Kidney (tissue), 14 donors: ENCODE results near the gene CDV3. TPM values are rescaled to one million over a fixed set of nuclear protein-coding genes. Genes with fewer than 3 reads are reported as not detected.

Source experiments
- DNase-seq, 5 donors: peaks; one replicate each; pipeline ENCODE4 v3.0.0-alpha.2; 2013 to 2020
- FAIRE-seq: peaks from 2 replicates; lab custom pipeline; 2012; peaks lifted over from hg19 to GRCh38; lab: Jason Lieb, UNC
- H3K27ac ChIP-seq, 2 donors: one replicate each; pipeline ENCODE4 v1.7.0; 2013; ENCODE audit warnings: low read depth in 2 of 2, low read length in 2 of 2, inconsistent platforms in 1 of 2
- H3K27me3 ChIP-seq: one replicate; pipeline ENCODE4 v1.7.1; 2013; ENCODE audit warnings: low read length, inconsistent platforms; ENCODE audit not compliant: control insufficient read depth, insufficient read depth
- H3K36me3 ChIP-seq, 3 donors: one replicate each; pipeline versions ENCODE4 v1.7.0 to v1.7.1; 2013; ENCODE audit warnings: low read length in 3 of 3, control low read depth in 1 of 3, inconsistent platforms in 1 of 3; ENCODE audit not compliant: insufficient read depth in 3 of 3, control insufficient read depth in 2 of 3
- H3K4me1 ChIP-seq, 3 donors: one replicate each; pipeline versions ENCODE4 v1.7.0 to v1.7.1; 2013; ENCODE audit warnings: low read length in 3 of 3, inconsistent platforms in 1 of 3, low read depth in 1 of 3; ENCODE audit not compliant: control insufficient read depth in 2 of 3, insufficient read depth in 2 of 3
- H3K4me3 ChIP-seq, 3 donors: one replicate each; pipeline versions ENCODE4 v1.7.0 to v1.8.1; 2013; ENCODE audit warnings: low read length in 3 of 3, control low read depth in 1 of 3, inconsistent platforms in 1 of 3
- H3K9ac ChIP-seq, 3 donors: one replicate each; pipeline versions ENCODE4 v1.7.0 to v1.7.1; 2013; ENCODE audit warnings: low read length in 3 of 3, control low read depth in 1 of 3, inconsistent platforms in 1 of 3
- H3K9me3 ChIP-seq, 3 donors: one replicate each; pipeline versions ENCODE4 v1.7.0 to v1.7.1; 2013; ENCODE audit warnings: low read length in 3 of 3, control low read depth in 1 of 3, inconsistent platforms in 1 of 3; ENCODE audit not compliant: control insufficient read depth in 2 of 3, insufficient read depth in 1 of 3
- intact Hi-C: fragments of 100-400 bp; cut with DNase I; formaldehyde crosslinking; loops from one replicate; pipeline ENCODE4 v1.11.1; 2022
- polyA plus RNA-seq: library from polyadenylated mRNA; stranded (reverse); fragments of 350-450 nt; fragmentation: Illumina TruSeq; extraction: RNeasy Lipid Tissue Mini Kit (QIAGEN cat#74804); gene quantifications from one replicate; pipeline ENCODE4 v1.2.3, GENCODE V29; 2014; ENCODE audit warnings: low read depth, low replicate concordance; ENCODE audit not compliant: insufficient read depth
- total RNA-seq: library from RNA; stranded (reverse); fragmentation: NEBNext Ultra II Directional; extraction: Animal tissue kit (Norgen Biotek cat#: 25700); gene quantifications from one replicate; pipeline ENCODE4 v1.2.1, GENCODE V29; 2021
- TF ChIP-seq, protein P1 (sequence below): IDR thresholded peaks from 3 replicates; pipeline ENCODE4 v1.5.1; 2012; ENCODE audit warnings: mild to moderate bottlenecking, moderate library complexity, borderline replicate concordance; ENCODE audit not compliant: insufficient read depth; ENCODE audit errors: extremely low read depth
- donor health status: control.
- donor health status: control.
- donor health status: control.
- donor health status: control.
- donor health status: control.
- donor health status: DM: yes; HTN: yes; CAD: no.
- donor health status: Normal renal cell carcinoma (clear cell type).

The CDV3 gene
- total and polyA plus RNA-seq, 2 donors from 2014 or later: 53.2 to 154 TPM

DNA sequence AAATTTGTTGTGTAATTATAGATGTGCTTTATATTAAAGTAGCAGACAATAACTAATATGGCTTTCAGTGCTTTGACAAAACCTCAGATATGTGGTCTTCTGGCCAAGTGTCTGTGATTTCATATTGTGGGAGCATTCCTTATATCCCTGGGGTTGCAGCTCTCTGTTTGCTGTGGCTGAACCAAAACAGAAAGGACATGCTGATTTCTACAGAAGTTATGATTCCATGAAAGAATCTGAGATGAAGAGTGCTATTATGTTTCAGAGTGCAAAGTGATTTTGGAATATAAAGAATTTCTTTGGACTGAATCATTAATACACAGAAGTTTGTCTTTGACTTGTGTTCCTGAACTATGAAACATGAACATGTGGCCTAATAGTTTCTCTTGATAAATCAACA lies 36.5 kb downstream of the CDV3 start:
- Histone ChIP-seq H3K4me3 (no peak overlapping the region), H3K9ac (no peak overlapping the region), H3K27ac (no peak overlapping the region), H3K27me3 (no peaks in the 10 kb centered on the region), H3K9me3 (no peaks in the 10 kb centered on the region), H3K4me1 (no peaks in the 10 kb centered on the region), H3K36me3 (peaks cover 4 to 11% (median 8%) of the 10 kb centered on the region in 3 donors)
- intact Hi-C loops: no loop called here
- FAIRE-seq (no peak), DNase-seq (no peak)
- TF ChIP-seq, protein P1, sequence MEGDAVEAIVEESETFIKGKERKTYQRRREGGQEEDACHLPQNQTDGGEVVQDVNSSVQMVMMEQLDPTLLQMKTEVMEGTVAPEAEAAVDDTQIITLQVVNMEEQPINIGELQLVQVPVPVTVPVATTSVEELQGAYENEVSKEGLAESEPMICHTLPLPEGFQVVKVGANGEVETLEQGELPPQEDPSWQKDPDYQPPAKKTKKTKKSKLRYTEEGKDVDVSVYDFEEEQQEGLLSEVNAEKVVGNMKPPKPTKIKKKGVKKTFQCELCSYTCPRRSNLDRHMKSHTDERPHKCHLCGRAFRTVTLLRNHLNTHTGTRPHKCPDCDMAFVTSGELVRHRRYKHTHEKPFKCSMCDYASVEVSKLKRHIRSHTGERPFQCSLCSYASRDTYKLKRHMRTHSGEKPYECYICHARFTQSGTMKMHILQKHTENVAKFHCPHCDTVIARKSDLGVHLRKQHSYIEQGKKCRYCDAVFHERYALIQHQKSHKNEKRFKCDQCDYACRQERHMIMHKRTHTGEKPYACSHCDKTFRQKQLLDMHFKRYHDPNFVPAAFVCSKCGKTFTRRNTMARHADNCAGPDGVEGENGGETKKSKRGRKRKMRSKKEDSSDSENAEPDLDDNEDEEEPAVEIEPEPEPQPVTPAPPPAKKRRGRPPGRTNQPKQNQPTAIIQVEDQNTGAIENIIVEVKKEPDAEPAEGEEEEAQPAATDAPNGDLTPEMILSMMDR: no peak

DNA sequence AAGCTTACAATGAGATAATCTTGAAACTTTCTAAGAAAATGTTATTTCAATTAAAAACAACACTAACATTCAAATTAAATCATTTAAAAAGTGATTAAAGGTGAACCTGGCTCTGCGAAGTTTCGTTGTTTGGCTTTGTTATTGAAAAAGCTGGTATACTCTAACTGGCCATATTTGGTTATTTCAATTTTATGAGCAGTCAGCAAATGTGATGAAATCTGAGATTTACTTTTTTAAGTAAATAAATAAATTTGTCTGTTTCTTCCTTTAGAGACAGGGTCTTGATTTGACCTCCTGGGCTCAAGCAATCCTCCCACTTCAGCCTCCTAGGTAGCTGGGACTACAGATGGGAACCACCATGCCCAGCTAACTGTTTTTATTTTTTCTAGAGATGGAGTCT lies 38.0 kb downstream of the CDV3 start:
- no peaks in the 10 kb centered on the region for H3K27me3 ChIP-seq
- no peaks in the 10 kb centered on the region for H3K9me3 ChIP-seq
- H3K4me3 ChIP-seq: no peak overlapping the region
- no peak overlapping the region for H3K27ac ChIP-seq
- no peak overlapping the region for H3K9ac ChIP-seq
- FAIRE-seq (no peak), DNase-seq (no peak)
- TF ChIP-seq, protein P1: no peak
- no peaks in the 10 kb centered on the region for H3K4me1 ChIP-seq
- H3K36me3 ChIP-seq: peaks cover 4 to 11% (median 8%) of the 10 kb centered on the region in 3 donors
- intact Hi-C loops: no loop called here

DNA sequence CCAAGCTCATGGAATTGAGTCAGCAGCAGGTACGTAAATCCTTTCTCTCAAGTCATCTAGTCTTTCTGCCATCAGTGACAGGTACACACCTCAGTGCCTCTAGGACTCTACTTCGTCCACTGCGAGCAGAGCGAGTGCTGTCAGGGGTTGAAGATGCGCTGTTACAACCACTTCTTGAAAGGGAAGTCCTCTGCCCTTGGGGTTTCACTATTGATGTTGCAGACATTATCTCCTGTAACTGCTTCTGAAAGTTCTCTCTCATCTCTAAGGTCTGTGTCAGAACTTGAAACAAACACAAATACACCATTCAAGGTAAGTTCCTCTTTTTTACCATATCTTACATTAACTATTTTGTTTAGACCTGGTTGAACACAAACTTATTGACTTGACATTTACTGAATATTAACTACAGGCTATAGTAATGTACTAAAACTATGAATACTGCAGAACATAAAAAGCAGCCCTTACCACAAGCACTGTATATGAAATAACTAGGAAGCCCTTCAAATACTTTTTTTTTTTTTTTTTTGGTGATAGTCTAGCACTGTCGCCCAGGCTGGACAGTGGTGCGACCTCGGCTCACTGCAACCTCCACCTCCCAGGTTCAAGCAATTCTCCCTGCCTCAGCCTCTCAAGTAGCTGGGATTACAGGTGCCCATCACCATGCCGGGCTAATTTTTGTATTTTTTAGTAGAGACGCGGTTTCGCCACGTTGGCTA lies 46.7 kb downstream of the CDV3 start:
- TF ChIP-seq, protein P1: no peak
- DNase-seq (no peak), FAIRE-seq (no peak)
- no peak overlapping the region for H3K9ac ChIP-seq
- no peaks in the 10 kb centered on the region for H3K4me1 ChIP-seq
- H3K36me3 ChIP-seq: peaks cover 3 to 21% (median 6%) of the 10 kb centered on the region in 3 donors
- intact Hi-C loops: no loop called here
- no peaks in the 10 kb centered on the region for H3K27me3 ChIP-seq
- H3K4me3 ChIP-seq: no peak overlapping the region
- H3K27ac ChIP-seq: no peak overlapping the region
- no peaks in the 10 kb centered on the region for H3K9me3 ChIP-seq

DNA sequence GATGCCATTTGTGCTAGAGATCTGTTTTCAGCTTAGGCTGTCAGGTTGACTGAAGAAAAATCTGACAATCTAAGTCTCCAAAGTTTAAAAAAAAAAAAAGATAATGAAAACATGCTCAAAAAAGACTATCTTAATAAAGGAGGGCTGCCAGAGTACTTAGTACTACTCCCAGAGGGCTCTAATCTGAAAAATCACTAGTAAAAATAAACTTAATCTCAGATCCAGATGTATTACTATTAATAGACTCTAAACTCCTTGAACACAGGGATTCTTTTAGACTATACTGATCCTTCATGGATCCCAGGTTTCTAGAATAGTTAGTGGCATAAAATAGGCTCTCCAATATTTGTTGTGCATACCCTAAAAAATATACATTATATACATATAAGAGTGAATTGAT lies 54.3 kb downstream of the CDV3 start:
- no peak overlapping the region for H3K27ac ChIP-seq
- DNase-seq: no peak
- no peaks in the 10 kb centered on the region for H3K9me3 ChIP-seq
- TF ChIP-seq, protein P1: no peak
- no peaks in the 10 kb centered on the region for H3K27me3 ChIP-seq
- no peak overlapping the region for H3K9ac ChIP-seq
- H3K36me3 ChIP-seq: peaks cover 3 to 19% (median 6%) of the 10 kb centered on the region in 3 donors
- no peak for FAIRE-seq
- no peaks in the 10 kb centered on the region for H3K4me1 ChIP-seq
- intact Hi-C loops: no loop called here
- H3K4me3 ChIP-seq: no peak overlapping the region
